Brain microvascular endothelial cell (primary cell): ENCODE data around the gene PUS10.

ENCODE experiments used
- DNase-seq: peaks from one replicate; pipeline ENCODE4 v3.0.0-alpha.2; 2020
- H3K27ac ChIP-seq: fragments of 250-450 bp; sonication (Bioruptor Pico); 2 replicates; pipeline ENCODE4 v1.5.1; 2020; ENCODE audit warnings: mild to moderate bottlenecking, moderate library complexity
- H3K27me3 ChIP-seq: fragments of 250-450 bp; sonication (Bioruptor Pico); replicated peaks from 2 replicates; pipeline ENCODE4 v1.5.1; 2020; ENCODE audit warnings: mild to moderate bottlenecking
- H3K36me3 ChIP-seq: fragments of 250-450 bp; sonication (Bioruptor Pico); replicated peaks from 2 replicates; pipeline ENCODE4 v1.5.1; 2020; ENCODE audit warnings: mild to moderate bottlenecking
- H3K4me3 ChIP-seq: 2 replicates; pipeline ENCODE4 v1.5.1; 2011; ENCODE audit warnings: low read depth, mild to moderate bottlenecking, control low read depth, low read length, moderate library complexity
- in situ Hi-C: cut with HindIII; loops from 2 replicates; pipeline ENCODE4 v1.10.0; 2017; ENCODE audit warnings: low sequenced_read_pairs, low pct_ligation_motif_present
- TF ChIP-seq, protein P1 (sequence below): IDR thresholded peaks from 2 replicates; pipeline ENCODE4 v1.5.1; 2011; ENCODE audit warnings: low read depth, mild to moderate bottlenecking, moderate library complexity, low read length, control low read depth, inconsistent platforms; ENCODE audit errors: missing control alignments

The PUS10 gene

DNA sequence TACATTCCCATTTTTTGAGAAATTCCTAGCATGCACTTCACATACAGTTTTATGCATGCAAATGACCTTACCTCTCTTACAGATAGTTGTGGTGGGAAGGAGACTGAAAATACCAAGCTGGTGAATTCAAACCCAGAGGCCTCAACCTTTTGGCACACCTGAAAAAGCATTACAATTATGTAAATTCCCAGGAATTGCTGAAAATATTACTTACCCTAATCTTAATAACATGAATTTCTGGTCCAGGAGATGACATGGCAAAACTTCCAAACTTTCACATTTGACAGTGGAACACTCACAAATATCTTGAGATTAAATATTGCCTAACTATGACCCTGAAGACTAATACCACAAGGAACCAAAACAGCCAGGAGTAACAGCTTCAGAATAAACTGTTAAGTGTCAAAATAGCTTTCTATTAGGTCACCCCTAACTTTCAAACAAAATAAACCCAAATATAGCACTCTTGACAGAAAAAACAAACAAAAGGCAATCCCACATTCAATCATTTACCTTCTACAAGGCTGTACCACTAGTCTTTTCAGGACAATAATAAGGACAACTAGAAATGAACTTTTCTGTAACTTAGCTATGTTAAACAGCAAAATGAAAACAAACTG is 11.5 kb downstream of the PUS10 start:
- Histone ChIP-seq H3K27me3 (no peaks in the 10 kb centered on the region), H3K36me3 (no peaks in the 10 kb centered on the region), H3K4me3 (no peak overlapping the region), H3K27ac (no peak overlapping the region)
- TF ChIP-seq, protein P1, sequence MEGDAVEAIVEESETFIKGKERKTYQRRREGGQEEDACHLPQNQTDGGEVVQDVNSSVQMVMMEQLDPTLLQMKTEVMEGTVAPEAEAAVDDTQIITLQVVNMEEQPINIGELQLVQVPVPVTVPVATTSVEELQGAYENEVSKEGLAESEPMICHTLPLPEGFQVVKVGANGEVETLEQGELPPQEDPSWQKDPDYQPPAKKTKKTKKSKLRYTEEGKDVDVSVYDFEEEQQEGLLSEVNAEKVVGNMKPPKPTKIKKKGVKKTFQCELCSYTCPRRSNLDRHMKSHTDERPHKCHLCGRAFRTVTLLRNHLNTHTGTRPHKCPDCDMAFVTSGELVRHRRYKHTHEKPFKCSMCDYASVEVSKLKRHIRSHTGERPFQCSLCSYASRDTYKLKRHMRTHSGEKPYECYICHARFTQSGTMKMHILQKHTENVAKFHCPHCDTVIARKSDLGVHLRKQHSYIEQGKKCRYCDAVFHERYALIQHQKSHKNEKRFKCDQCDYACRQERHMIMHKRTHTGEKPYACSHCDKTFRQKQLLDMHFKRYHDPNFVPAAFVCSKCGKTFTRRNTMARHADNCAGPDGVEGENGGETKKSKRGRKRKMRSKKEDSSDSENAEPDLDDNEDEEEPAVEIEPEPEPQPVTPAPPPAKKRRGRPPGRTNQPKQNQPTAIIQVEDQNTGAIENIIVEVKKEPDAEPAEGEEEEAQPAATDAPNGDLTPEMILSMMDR, result no peak
- in situ Hi-C loops, result no loop called here
- no peak for DNase-seq

DNA sequence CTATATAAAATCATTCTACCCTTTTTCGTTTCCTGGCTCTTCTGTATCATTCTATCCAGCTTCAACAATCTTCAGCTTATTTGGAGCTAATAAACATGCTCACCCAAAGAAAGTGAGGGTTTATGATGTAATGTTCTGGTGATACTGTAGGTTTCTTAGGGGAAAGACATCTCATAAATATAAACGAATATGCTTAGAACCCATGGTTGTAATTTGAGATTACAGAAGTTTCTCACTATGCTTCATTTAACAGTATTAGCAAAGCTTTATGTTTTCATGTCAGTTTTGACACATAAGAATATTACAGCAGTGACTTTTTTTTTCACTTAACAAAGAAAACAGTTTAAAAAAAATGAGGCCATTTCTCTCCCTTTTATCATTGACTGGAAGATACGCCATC is 12.3 kb downstream of the PUS10 start:
- H3K4me3 ChIP-seq, result no peak overlapping the region
- in situ Hi-C loops, result no loop called here
- no peaks in the 10 kb centered on the region for H3K27me3 ChIP-seq
- DNase-seq, result no peak
- no peaks in the 10 kb centered on the region for H3K36me3 ChIP-seq
- TF ChIP-seq, protein P1, result no peak
- no peak overlapping the region for H3K27ac ChIP-seq

DNA sequence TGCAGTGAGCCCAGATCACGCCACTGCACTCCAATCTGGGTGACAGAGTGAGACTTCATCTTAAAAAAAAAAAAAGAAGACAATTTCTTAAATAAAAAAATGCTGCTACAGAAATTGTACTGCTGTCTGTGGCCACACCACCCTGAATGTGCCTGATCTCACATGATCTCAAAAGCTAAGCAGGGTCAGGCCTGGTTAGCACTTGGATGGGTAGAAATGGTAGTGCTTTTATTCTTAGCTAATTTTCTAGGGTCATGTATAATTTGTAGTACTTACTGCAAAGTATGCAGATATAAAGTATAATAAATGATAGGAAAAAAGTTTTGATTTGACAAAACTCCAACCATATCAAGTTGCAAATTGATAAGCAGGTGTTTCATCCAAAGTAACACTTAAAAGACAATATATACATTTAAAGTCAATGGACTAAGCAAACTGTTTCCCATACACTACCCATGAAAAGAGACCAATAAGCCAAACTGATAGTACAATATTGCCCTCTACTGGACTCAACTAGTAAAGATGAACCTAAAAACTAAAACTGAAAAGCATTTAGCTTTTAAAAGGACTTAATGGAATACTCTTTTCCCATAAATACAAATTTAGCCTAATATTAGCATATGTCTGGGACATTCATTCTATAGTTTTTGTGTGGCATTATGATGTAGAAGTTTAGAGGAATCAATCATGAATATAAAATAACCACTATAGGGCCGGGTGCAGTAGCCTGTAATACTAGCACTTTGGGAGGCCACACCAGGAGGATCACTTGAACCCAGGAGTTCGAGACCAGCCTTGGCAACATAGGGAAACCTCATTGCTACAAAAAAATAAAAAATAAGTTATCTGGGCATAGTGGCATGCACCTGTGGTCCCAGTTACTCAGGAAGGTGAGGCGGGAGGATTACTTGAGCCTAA is 19.2 kb downstream of the PUS10 start:
- no peak overlapping the region for H3K4me3 ChIP-seq
- no peaks in the 10 kb centered on the region for H3K27me3 ChIP-seq
- H3K27ac ChIP-seq, result no peak overlapping the region
- in situ Hi-C loops, result no loop called here
- no peaks in the 10 kb centered on the region for H3K36me3 ChIP-seq
- TF ChIP-seq, protein P1, result no peak
- DNase-seq, result no peak

DNA sequence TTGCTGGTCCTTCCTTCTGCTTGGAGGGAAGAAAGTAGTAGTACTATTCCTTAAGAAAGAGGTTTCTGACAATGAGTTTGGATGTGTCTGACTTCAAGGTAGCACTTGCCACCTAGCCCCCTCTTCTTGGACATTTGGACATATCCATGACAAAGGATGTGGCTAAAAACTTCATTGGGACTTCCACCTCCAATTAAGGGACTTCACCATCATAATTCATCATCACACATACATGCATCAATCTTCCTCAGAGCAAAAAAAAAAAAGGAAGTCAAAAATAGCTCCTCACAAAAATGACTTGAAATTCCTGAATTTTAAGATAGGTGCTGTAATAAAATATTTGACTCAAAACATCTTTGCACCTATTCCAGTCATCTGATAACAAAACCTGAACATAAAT is 23.9 kb downstream of the PUS10 start:
- Histone ChIP-seq H3K4me3 (no peak overlapping the region), H3K27ac (no peak overlapping the region), H3K36me3 (no peaks in the 10 kb centered on the region), H3K27me3 (no peaks in the 10 kb centered on the region)
- in situ Hi-C loops, result no loop called here
- no peak for DNase-seq
- TF ChIP-seq, protein P1, result no peak

DNA sequence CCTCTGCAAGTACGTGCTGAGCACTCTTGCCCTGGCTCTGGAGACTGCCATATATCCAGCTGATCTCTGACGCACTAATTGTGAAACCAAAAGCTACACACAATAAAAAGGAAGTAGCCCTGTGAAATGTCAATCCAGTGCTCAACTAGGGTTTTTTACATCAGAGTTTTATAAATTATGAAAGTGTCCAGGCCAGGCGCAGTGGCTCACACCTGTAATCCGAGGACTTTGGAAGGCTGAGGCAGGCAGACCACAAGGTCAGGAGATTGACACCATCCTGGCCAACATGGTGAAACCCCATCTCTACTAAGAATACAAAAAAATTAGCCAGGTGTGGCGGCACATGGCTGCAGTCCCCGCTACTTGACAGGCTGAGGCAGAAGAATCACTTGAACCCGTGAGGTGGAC is 25.1 kb downstream of the PUS10 start:
- Histone ChIP-seq H3K36me3 (no peaks in the 10 kb centered on the region), H3K27ac (no peak overlapping the region), H3K27me3 (no peaks in the 10 kb centered on the region), H3K4me3 (no peak overlapping the region)
- no peak for DNase-seq
- in situ Hi-C loops, result no loop called here
- TF ChIP-seq, protein P1, result no peak

DNA sequence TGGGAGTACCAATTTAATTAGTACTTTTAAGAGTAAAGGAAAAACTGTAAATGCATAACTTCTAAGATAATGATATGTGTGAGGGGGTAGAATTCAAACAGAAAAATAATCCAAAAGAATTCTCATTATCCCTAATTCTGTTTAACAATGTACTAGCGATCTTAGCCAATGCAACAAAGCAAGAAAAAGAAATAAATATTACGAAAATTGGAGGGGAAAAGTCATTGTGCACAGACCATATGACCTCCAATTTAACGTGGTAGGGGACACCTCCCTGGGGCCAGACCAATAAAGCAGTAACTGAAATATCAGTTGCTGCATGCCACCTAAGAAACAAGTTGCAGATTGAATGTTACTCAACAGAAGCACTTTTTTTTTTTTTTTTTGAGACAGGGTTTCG is 26.4 kb downstream of the PUS10 start:
- no peak for DNase-seq
- TF ChIP-seq, protein P1, result no peak
- Histone ChIP-seq H3K4me3 (no peak overlapping the region), H3K36me3 (no peaks in the 10 kb centered on the region), H3K27ac (no peak overlapping the region), H3K27me3 (no peaks in the 10 kb centered on the region)
- in situ Hi-C loops, result no loop called here
